Rectal smooth muscle tissue (tissue), 1 donor: ENCODE measurements around the gene ATP10B.

Source experiments
- H3K27ac ChIP-seq: one replicate; pipeline ENCODE4 v1.7.0; 2013; ENCODE audit warnings: low read depth, low read length, inconsistent platforms
- H3K27me3 ChIP-seq: one replicate; pipeline ENCODE4 v1.7.0; 2013; ENCODE audit warnings: low read length; ENCODE audit not compliant: control insufficient read depth, insufficient read depth
- H3K36me3 ChIP-seq: one replicate; pipeline ENCODE4 v1.7.0; 2013; ENCODE audit warnings: low read length; ENCODE audit not compliant: control insufficient read depth, insufficient read depth
- H3K4me1 ChIP-seq: one replicate; pipeline ENCODE4 v1.7.0; 2013; ENCODE audit warnings: low read length; ENCODE audit not compliant: control insufficient read depth, insufficient read depth
- H3K4me3 ChIP-seq: one replicate; pipeline ENCODE4 v1.7.0; 2013; ENCODE audit warnings: low read length
- H3K9ac ChIP-seq: one replicate; pipeline ENCODE4 v1.7.0; 2013; ENCODE audit warnings: low read length

The ATP10B gene

DNA sequence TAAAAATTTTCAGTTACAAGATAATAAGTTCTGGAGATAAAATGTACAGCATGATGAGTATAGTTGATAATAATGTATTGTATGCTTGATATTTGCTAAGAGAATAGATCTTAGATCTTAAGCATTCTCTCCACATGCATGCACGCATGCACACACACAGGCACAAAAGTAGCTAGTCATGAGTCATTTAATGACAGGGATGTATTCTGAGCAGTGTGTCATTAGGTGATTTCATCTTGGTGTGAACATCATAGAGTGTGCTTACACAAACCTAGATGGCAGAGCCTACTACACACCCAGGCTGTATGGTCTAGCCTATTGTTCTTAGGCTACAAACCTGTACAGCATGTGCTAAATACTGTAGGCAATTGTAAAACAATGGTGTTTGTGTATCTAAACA is 306.2 kb downstream of the ATP10B start:
- Histone ChIP-seq H3K4me3 (no peak overlapping the region), H3K9ac (no peak overlapping the region), H3K4me1 (no peaks in the 10 kb centered on the region), H3K36me3 (no peaks in the 10 kb centered on the region), H3K27me3 (no peaks in the 10 kb centered on the region), H3K27ac (no peak overlapping the region)

DNA sequence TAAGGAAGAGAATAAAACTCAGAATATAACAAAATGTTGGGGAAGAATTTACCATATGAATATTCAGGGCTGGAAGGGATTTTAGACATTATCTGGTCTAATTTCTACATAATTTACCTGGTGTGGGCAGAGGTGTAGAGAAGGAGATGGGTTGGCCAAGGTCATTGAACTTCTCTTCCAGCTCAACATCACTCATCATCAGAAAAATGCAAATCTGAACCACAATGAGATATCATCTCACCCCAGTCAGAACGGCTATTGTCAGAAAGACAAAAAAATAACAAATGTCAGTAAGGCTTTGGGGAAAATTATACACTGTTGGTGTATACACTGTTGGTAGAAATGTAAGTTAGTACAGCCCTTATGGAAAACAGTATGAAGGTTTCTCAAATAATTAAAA is 308.6 kb downstream of the ATP10B start:
- H3K27me3 ChIP-seq, result no peaks in the 10 kb centered on the region
- no peak overlapping the region for H3K9ac ChIP-seq
- H3K36me3 ChIP-seq, result no peaks in the 10 kb centered on the region
- H3K4me3 ChIP-seq, result no peak overlapping the region
- no peak overlapping the region for H3K27ac ChIP-seq
- no peaks in the 10 kb centered on the region for H3K4me1 ChIP-seq

DNA sequence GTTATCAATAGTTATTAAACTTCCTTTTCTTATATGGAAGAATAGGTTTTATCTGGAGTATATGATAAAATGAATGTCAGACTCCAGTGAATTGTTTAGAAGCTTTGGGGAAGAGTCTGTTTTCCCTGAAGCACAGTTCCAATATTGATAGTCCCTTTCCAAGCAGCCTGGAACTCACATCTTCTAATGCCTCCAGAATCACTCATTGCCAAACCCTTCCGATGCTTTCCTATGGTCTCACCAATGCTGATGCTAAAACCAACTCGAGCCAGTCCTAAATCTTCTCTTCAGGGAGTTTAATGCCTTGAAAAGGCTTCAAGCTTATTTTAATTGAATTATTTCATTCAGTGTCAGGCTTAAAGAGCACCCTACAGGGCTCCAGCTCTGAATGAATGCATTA is 309.2 kb downstream of the ATP10B start:
- Histone ChIP-seq H3K9ac (no peak overlapping the region), H3K4me1 (no peaks in the 10 kb centered on the region), H3K27ac (no peak overlapping the region), H3K27me3 (no peaks in the 10 kb centered on the region), H3K4me3 (no peak overlapping the region), H3K36me3 (no peaks in the 10 kb centered on the region)

DNA sequence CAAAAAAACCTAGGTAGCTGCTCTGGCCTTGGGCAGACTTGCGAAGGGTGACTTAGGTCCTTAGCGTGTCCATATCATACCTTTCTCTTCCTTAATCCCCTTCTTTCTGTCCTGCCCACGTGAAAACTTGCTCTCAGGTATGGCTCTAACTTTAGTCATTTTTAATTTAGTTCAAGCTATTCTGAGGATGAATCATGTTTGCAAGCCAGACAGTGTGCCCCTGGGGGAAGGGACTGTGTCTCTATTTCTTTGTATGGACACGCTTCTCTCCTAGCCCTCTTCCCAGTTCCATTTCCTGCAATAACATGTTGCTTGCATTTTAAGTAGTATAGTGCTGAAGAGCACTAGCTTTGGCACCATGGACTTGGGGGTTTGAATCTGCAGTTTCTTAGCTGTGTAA is 309.7 kb downstream of the ATP10B start:
- no peak overlapping the region for H3K9ac ChIP-seq
- no peaks in the 10 kb centered on the region for H3K36me3 ChIP-seq
- no peak overlapping the region for H3K4me3 ChIP-seq
- no peak overlapping the region for H3K27ac ChIP-seq
- H3K27me3 ChIP-seq, result no peaks in the 10 kb centered on the region
- H3K4me1 ChIP-seq, result no peaks in the 10 kb centered on the region

DNA sequence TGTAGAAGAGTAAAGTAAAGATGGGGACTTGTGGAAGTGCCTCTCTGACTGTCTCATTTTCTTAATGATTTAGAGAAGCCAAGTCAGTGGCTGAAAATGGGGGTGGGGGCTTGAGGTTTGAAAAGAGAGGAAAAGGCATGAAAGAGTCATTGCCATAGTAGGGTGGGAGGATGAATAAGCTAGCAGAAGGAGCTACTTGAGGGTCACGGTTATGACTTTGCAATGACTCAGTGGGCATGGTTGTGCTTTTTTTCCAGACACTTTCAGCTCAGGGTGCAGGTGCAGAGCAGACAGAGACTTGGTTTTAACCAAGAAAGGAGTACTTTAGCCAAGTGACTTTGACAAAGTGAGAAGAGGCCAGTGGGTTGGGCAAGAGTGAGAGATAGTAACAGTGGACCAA is 312.6 kb downstream of the ATP10B start:
- no peaks in the 10 kb centered on the region for H3K36me3 ChIP-seq
- H3K4me1 ChIP-seq, result no peaks in the 10 kb centered on the region
- no peak overlapping the region for H3K4me3 ChIP-seq
- H3K27me3 ChIP-seq, result no peaks in the 10 kb centered on the region
- no peak overlapping the region for H3K27ac ChIP-seq
- no peak overlapping the region for H3K9ac ChIP-seq

DNA sequence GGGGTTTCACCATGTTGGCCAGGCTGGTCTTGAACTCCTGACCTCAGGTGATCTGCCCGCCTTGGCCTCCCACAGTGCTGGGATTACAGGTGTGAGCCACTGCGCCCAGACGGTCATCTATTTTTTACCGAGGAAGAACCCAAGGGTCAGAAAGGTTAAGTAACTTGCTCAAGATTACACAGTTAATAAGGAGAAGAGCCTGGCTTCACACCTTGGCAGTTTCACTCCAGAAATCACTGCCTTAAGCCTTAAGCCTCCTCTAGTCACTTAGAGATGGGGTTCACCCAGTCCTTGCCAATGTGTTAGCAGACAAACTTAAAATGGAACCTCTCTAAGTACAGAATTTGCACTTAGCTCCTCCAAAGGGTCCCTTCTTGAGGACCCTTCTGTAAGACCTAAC is 314.1 kb downstream of the ATP10B start:
- H3K27me3 ChIP-seq, result no peaks in the 10 kb centered on the region
- no peak overlapping the region for H3K27ac ChIP-seq
- H3K4me1 ChIP-seq, result no peaks in the 10 kb centered on the region
- H3K4me3 ChIP-seq, result no peak overlapping the region
- H3K36me3 ChIP-seq, result no peaks in the 10 kb centered on the region
- H3K9ac ChIP-seq, result no peak overlapping the region

DNA sequence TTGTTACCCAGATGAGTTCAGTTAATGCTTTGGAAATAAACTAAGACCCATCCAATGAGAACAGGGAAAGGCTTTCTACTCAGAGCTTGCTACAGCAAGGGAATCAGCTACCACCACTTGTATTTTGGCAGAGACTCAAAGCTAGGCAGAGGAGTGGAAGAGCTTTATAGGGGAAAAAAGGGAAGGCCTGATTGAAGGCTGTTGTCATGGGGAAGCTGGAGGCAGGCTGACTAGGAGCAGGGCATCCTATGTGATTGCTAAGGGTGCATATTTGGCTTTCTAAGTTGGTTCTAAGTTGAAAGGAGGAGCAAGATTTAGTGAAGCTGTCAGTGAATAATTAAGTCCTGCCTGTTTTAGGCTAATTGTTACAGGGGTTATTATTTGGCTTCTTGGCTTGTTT is 314.9 kb downstream of the ATP10B start:
- Histone ChIP-seq H3K9ac (no peak overlapping the region), H3K36me3 (no peaks in the 10 kb centered on the region), H3K27me3 (no peaks in the 10 kb centered on the region), H3K27ac (no peak overlapping the region), H3K4me3 (no peak overlapping the region), H3K4me1 (no peaks in the 10 kb centered on the region)

DNA sequence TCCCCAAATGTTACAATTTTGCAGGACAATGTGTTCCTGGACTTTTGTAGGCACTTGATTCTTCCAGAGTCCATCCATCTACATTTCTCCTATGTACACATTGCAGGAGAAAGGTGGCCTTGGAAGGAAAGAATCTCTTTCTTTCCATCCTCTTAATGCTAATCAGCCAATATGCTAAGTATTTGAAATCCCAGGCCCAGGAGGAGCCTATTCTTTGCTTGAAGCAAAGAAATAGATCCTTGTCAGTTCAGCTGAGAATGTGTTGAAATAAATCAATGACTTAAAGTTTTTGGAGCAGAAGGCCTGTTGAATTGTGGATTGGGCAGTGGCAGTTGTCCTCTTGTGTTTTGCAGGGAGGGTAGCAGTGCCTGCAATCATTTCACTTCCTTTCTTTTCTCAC is 317.1 kb downstream of the ATP10B start:
- H3K27me3 ChIP-seq, result no peaks in the 10 kb centered on the region
- H3K9ac ChIP-seq, result no peak overlapping the region
- no peak overlapping the region for H3K27ac ChIP-seq
- no peaks in the 10 kb centered on the region for H3K4me1 ChIP-seq
- no peak overlapping the region for H3K4me3 ChIP-seq
- H3K36me3 ChIP-seq, result no peaks in the 10 kb centered on the region

DNA sequence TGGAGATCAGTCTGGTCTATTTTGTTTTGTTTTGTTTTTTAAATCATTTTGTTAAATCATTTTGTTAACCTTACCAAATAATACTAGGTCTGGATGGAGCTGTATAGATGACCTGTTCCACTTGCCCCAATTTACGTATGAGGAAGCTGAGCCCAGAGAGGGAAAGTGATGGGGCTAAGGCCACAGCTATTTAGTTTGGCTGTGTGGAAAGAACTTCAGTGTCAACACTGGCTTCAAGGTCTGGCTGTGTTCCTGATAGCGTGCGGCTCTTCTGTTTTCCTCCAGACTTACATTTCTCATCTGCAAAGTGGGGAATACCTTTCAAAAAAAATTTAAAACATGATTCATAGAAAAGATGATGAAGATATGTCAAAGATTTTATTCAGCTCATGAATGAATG is 317.9 kb downstream of the ATP10B start:
- Histone ChIP-seq H3K27ac (no peak overlapping the region), H3K4me1 (no peaks in the 10 kb centered on the region), H3K36me3 (no peaks in the 10 kb centered on the region), H3K9ac (no peak overlapping the region), H3K4me3 (no peak overlapping the region), H3K27me3 (no peaks in the 10 kb centered on the region)

DNA sequence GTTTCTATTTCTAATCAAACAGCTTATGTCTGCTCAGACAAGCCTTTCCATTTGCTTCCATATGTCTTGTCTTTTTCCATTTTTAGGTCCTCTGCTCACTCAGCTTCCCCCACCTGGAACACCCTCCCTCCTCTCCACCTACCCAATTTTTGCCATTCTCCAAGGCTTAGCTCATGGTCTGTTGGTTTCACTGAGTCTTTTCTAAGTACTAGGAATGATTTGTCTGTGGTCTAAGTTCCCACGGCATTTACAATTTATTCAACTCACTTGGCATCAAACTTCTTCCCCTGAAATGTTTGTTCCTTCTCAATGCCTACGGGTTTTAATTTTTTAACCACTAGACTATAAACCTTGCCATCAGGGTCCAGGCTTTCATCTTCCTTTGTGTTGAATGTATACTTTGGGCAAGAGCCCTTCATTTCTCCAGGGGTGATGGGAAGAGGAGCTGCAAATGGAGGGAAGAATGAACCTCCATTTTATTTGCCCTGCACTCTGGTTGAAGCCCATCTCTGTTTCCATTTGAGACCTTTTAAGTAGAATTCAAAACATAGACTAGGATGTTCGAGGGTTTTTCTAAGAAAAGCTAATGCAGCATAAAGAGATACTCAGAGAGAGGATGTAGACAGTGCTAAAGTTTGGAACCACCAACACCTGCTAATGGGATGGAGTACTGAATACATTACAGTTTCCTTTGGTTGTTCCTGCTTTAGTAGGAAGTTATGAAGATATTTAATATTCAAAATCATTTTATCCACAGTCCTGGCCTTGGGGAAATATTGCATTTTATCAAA is 326.3 kb downstream of the ATP10B start:
- no peak overlapping the region for H3K4me3 ChIP-seq
- no peaks in the 10 kb centered on the region for H3K27me3 ChIP-seq
- H3K36me3 ChIP-seq, result no peaks in the 10 kb centered on the region
- H3K27ac ChIP-seq, result no peak overlapping the region
- H3K9ac ChIP-seq, result no peak overlapping the region
- H3K4me1 ChIP-seq, result no peaks in the 10 kb centered on the region

DNA sequence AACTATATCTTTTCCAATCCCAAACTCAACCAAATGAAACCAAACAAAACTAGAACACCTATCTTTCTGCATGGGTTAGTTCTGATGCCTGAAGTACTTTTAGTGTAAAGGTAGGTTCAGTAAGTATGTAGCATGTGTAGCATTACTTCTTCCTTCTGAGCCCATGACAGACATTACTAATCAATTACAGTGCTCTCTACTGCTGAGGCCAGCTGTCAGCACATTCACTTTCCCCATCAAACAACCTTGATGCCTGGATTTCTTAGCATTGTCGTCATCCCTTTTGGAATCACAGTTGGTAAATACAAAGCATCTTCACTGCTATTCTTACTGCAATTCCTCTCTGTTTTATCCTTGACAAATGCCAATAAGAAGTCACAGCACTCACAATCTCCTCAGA is 327.2 kb downstream of the ATP10B start:
- Histone ChIP-seq H3K27me3 (no peaks in the 10 kb centered on the region), H3K9ac (no peak overlapping the region), H3K27ac (no peak overlapping the region)

DNA sequence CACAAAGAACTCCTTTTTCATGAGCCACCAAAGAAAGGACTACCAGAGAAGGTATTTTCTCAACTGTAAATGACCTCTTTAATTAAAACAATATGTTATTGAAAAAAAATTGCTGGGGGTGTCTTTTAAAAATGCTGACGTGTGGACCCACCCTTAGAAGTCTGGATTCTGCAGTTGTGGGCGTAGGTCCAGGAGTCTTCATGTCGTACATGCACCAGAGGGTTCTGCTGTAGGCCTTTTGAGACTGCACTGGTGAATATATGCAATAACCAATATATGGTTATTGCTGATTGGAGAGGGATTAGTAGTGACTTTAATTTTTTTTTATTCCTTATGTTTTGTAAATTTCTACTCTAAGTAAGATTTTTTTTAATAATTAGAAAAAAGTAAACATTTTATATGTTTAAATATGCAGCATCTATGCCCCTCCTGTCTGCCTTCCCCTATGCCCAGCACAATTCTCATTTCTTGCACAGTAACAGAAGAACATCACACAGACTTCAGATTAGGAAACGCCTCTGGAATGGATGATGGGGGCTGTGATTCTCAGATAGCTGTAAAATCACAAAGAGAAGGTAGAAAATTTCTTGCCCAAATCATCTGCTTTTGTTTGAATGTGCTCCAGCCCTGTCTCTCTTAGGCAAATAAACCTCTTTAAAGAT is 328.4 kb downstream of the ATP10B start:
- no peak overlapping the region for H3K9ac ChIP-seq
- no peaks in the 10 kb centered on the region for H3K36me3 ChIP-seq
- H3K4me3 ChIP-seq, result no peak overlapping the region
- no peaks in the 10 kb centered on the region for H3K4me1 ChIP-seq
- H3K27me3 ChIP-seq, result no peaks in the 10 kb centered on the region
- H3K27ac ChIP-seq, result no peak overlapping the region

More for the DNA sequence above, 327.2 kb downstream of the ATP10B start:
- Histone ChIP-seq H3K4me1 (no peaks in the 10 kb centered on the region), H3K4me3 (no peak overlapping the region), H3K36me3 (no peaks in the 10 kb centered on the region)

DNA sequence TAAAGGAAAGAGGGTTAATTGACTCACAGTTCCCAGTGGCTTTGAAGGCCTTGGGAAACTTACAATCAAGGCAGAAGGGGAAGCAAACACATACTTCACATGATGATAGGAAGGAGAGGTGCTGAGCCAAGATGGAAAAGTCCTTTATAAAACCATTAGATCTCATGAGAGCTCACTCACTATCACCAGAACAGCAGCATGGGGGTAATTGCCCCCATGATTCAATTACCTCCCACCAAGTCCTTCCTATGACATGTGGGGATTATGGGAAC is 330.7 kb downstream of the ATP10B start:
- H3K27me3 ChIP-seq, result no peaks in the 10 kb centered on the region
- H3K27ac ChIP-seq, result no peak overlapping the region
- H3K4me3 ChIP-seq, result no peak overlapping the region
- H3K4me1 ChIP-seq, result no peaks in the 10 kb centered on the region
- H3K9ac ChIP-seq, result no peak overlapping the region
- H3K36me3 ChIP-seq, result no peaks in the 10 kb centered on the region
